ENCODE data around the gene HTD2.
"Not testable (repeated sequence)": the region's sequence is repeated elsewhere in the genome, so short reads cannot be mapped to it uniquely, and the experiment has no call there.

Gene HTD2

GRCh38 chr3:58261954-58262666, 44.2 kb upstream of the HTD2 start:
- H3K9ac ChIP-seq = no peak overlapping the region
- H3K4me2 ChIP-seq = no peak overlapping the region
- no peak overlapping the region for H3K4me3 ChIP-seq (IDR thresholded peaks at IDR 0.05; ENCODE audit: insufficient read depth, low read depth, low read length)
- no peak for TF ChIP-seq CTCF (conservative IDR thresholded peaks at IDR 0.05; ENCODE audit: low read depth, low read length)
- H3K27me3 ChIP-seq (ENCODE audit: insufficient read depth, low read depth) = no peaks in the 10 kb centered on the region
- H2AFZ ChIP-seq (ENCODE audit: low read depth) = no peak overlapping the region
- H3K36me3 ChIP-seq (ENCODE audit: insufficient read depth) = no peaks in the 10 kb centered on the region
- no peaks in the 10 kb centered on the region for H4K20me1 ChIP-seq (ENCODE audit: insufficient read depth)
- no peaks in the 10 kb centered on the region for H3K79me2 ChIP-seq (ENCODE audit: insufficient read depth, low read depth)
- H3K4me1 ChIP-seq (ENCODE audit: low read depth, poor library complexity, severe bottlenecking) = no peaks in the 10 kb centered on the region
- H3K27ac ChIP-seq = no peak overlapping the region

- Histone ChIP-seq H2AFZ (ENCODE audit: low read depth) (no peak overlapping the region), H4K20me1 (ENCODE audit: insufficient read depth) (no peaks in the 10 kb centered on the region), H3K27me3 (ENCODE audit: insufficient read depth, low read depth) (no peaks in the 10 kb centered on the region), H3K4me1 (ENCODE audit: low read depth, poor library complexity, severe bottlenecking) (no peaks in the 10 kb centered on the region), H3K9ac (no peak overlapping the region), H3K4me3 (IDR thresholded peaks at IDR 0.05; ENCODE audit: insufficient read depth, low read depth, low read length) (no peak overlapping the region), H3K79me2 (ENCODE audit: insufficient read depth, low read depth) (no peaks in the 10 kb centered on the region), H3K4me2 (no peak overlapping the region), H3K27ac (no peak overlapping the region), H3K36me3 (ENCODE audit: insufficient read depth) (no peaks in the 10 kb centered on the region)
- no peak for TF ChIP-seq CTCF (conservative IDR thresholded peaks at IDR 0.05; ENCODE audit: low read depth, low read length)
Measured at GRCh38 chr3:58266577-58266976, 39.7 kb upstream of the HTD2 start.

- H3K36me3 ChIP-seq (ENCODE audit: insufficient read depth); H3K9ac ChIP-seq; H4K20me1 ChIP-seq (ENCODE audit: insufficient read depth); H3K4me1 ChIP-seq (ENCODE audit: low read depth, poor library complexity, severe bottlenecking); H3K27me3 ChIP-seq (ENCODE audit: insufficient read depth, low read depth); H2AFZ ChIP-seq (ENCODE audit: low read depth); H3K4me3 ChIP-seq (IDR thresholded peaks at IDR 0.05; ENCODE audit: insufficient read depth, low read depth, low read length); H3K4me2 ChIP-seq; H3K27ac ChIP-seq; H3K79me2 ChIP-seq (ENCODE audit: insufficient read depth, low read depth): not testable (repeated sequence)
Measured at GRCh38 chr3:58267543-58267942, 38.8 kb upstream of the HTD2 start.

- Histone ChIP-seq H3K4me1 (ENCODE audit: low read depth, poor library complexity, severe bottlenecking) (no peaks in the 10 kb centered on the region), H3K4me2 (no peak overlapping the region), H2AFZ (ENCODE audit: low read depth) (no peak overlapping the region), H3K9ac (no peak overlapping the region), H4K20me1 (ENCODE audit: insufficient read depth) (no peaks in the 10 kb centered on the region), H3K36me3 (ENCODE audit: insufficient read depth) (no peaks in the 10 kb centered on the region), H3K27ac (no peak overlapping the region), H3K27me3 (ENCODE audit: insufficient read depth, low read depth) (no peaks in the 10 kb centered on the region), H3K4me3 (IDR thresholded peaks at IDR 0.05; ENCODE audit: insufficient read depth, low read depth, low read length) (no peak overlapping the region), H3K79me2 (ENCODE audit: insufficient read depth, low read depth) (no peaks in the 10 kb centered on the region)
- TF ChIP-seq CTCF (conservative IDR thresholded peaks at IDR 0.05; ENCODE audit: low read depth, low read length) = no peak
Measured at GRCh38 chr3:58269356-58269755, 37.0 kb upstream of the HTD2 start.

GRCh38 chr3:58270485-58270884, 35.8 kb upstream of the HTD2 start:
- no peaks in the 10 kb centered on the region for H4K20me1 ChIP-seq (ENCODE audit: insufficient read depth)
- H2AFZ ChIP-seq (ENCODE audit: low read depth) = no peak overlapping the region
- no peak overlapping the region for H3K4me3 ChIP-seq (IDR thresholded peaks at IDR 0.05; ENCODE audit: insufficient read depth, low read depth, low read length)
- no peak for TF ChIP-seq CTCF (conservative IDR thresholded peaks at IDR 0.05; ENCODE audit: low read depth, low read length)
- no peaks in the 10 kb centered on the region for H3K79me2 ChIP-seq (ENCODE audit: insufficient read depth, low read depth)
- no peaks in the 10 kb centered on the region for H3K27me3 ChIP-seq (ENCODE audit: insufficient read depth, low read depth)
- H3K4me1 ChIP-seq (ENCODE audit: low read depth, poor library complexity, severe bottlenecking) = no peaks in the 10 kb centered on the region
- no peak overlapping the region for H3K27ac ChIP-seq
- no peaks in the 10 kb centered on the region for H3K36me3 ChIP-seq (ENCODE audit: insufficient read depth)
- H3K9ac ChIP-seq = no peak overlapping the region
- H3K4me2 ChIP-seq = no peak overlapping the region

Measured in KMS-11 (cell line).